ENCODE measurements around the gene TATDN3.
"Not testable (repeated sequence)": the region's sequence is repeated elsewhere in the genome, so short reads cannot be mapped to it uniquely, and the experiment has no call there.

DNA sequence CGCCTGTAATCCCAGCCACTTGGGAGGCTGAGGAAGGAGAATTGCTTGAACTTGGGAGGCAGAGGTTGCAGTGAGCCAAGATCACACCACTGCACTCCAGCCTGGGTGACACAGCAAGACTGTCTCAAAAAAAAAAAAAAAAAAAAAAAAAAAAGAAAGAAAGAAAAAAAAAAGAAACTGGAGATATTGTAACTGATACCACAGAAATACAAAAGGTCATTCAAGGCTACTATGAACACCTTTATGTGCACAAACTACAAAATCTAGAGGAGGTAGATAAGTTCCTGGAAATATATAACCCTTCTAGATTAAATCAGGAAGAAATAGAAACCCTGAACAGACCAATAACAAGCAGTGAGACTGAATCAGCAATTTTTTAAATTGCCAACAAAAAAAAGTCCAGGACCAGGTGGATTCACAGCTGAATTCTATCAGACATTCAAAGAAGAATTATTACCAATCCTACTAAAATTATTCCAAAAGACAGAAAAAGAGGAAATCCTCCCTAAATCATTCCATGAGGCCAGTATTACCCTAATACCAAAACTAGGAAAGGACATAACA is 26.9 kb upstream of the TATDN3 start:
- not testable (repeated sequence) for TF ChIP-seq POLR2AphosphoS5 (IDR thresholded peaks at IDR 0.05; ENCODE audit: borderline replicate concordance, low read depth, low read length); FOXP2 (optimal IDR thresholded peaks at IDR 0.05; ENCODE audit: control extremely low read depth, extremely low read length, insufficient read depth)
